ENCODE measurements around the gene RCBTB1.
"Not testable (repeated sequence)": the region's sequence is repeated elsewhere in the genome, so short reads cannot be mapped to it uniquely, and the experiment has no call there.

The RCBTB1 gene

DNA sequence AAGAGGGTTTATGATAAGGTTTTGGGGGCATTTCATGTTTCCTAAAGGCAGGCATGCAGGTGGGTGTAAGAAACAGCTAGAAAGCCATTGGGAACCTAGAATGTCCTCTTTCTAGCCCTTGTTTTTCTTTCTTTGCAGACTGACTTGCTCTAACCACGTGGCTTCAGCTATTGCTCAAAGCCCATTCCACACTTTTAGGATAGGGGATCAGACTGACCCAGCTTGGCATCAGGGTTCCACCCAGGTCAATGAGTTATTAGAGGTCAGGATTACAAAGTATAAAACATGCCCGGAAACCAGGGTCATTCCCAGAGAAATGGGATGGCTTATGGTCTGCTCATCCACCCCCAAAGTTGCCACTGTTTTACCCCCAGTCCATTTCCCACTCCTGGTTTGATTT lies 72.8 kb downstream of the RCBTB1 start:
- no peak for DNase-seq (ENCODE audit: low spot score)

DNA sequence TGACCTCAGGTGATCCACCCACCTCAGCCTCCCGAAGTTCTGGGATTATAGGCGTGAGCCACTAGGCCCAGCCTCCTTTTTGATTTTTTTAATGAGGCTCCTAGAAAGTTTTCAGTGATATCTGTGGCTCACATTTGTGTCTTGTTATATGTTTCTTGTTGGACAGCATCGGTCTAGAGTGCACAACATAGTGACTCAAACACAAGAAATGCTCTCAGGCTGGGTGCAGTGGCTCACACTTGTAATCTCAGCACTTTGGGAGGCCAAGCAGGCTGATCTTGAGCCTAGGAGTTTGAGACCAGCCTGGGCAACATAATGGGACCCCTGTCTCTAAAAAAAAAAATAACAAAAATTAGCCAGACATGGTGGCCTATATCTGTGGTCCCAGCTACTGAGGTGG lies 81.4 kb downstream of the RCBTB1 start:
- peak; percentile 40 for DNase-seq (ENCODE audit: low spot score)

GRCh38 chr13:49502954-49503353 lies 82.4 kb downstream of the RCBTB1 start:
- peak; percentile 45 for DNase-seq (ENCODE audit: low spot score)

DNA sequence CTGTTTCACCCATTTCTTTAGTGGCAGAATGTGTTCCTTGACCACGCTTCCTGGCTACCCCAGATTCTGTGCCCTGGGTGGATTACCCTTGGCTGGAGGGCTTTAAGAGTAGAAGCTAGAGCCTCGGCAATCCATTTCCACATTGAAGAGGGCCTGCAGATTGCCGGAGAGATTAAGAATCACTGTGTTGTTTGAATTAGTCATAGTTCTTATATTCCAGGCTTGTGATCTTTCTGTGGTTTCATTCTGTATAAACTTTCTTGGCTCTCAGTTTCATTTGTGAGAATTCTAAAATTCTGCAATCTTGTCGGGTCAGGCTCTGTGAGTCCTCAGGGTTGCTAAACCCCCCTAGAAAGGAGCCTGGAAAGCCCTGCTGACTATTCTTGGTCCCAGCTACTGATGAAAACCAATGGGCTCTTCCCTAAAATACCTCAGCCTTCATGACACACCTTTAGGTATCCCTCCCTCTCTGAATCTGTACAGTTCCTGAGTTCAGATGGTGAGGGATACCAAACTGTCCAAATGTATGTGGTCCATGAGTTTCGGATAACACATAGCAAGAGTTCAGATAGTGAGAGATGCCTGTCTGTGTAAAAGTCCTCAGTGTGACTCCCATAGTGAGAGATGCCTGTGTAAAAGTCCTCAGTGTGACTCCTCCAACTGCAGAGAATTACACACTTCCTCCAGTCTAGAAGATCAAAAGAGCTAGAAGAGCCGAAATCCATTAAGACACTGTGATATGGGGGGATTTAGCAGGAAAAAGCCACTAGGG lies 85.3 kb downstream of the RCBTB1 start:
- DNase-seq (ENCODE audit: low spot score): peak; percentile 85

DNA sequence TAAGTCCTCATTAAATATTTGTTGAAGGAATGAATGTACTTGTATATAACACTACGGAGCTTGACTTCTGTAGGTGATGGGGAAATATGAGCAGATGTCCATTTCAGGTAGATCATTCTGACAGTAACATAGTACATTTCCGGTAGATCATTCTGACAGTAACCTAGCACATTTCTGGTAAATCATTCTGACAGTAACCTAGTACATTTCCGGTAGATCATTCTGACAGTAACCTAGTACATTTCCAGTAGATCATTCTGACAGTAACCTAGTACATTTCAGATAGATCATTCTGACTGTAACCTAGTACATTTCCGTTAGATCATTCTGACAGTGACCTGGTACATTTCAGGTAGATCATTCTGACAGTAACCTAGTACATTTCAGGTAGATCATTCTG lies 87.2 kb downstream of the RCBTB1 start:
- DNase-seq (ENCODE audit: low spot score): no peak

DNA sequence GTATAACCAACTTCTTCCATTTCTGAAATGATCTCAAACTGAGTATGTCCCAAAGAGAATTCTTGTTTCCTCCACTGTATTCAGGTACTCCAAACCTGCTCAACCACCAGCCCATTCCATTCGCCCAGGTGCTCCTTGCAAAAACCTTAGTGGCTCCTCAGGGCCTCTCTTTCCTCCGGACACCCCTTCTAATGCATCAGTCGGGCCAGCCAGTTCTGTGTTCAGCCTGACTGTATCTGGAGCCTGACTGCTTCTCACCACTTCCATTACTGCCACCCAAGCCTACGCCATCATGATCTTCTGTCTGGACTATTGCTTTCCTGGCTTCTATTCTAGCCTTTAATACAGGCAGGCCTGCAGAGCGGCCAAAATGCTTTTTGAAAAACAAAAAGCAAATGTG lies 88.1 kb downstream of the RCBTB1 start:
- DNase-seq (ENCODE audit: low spot score): no peak

DNA sequence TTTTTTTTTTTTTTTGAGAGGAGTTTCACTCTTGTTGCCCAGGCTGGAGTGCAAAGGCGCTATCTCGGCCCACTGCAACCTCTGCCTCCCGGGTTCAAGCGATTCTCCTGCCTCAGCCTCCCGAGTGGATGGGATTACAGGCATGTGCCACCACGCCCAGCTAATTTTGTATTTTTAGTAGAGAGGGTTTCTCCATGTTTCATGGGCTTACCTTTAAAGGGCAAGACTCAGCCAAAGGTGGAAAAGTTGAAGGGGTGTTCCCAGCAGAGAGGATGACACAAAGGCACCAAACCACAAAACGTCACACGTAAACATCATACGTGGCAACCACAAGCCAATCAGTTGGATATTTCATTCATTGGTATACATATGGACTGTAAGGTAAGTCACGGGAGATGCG lies 88.5 kb downstream of the RCBTB1 start:
- DNase-seq (ENCODE audit: low spot score): not testable (repeated sequence)

DNA sequence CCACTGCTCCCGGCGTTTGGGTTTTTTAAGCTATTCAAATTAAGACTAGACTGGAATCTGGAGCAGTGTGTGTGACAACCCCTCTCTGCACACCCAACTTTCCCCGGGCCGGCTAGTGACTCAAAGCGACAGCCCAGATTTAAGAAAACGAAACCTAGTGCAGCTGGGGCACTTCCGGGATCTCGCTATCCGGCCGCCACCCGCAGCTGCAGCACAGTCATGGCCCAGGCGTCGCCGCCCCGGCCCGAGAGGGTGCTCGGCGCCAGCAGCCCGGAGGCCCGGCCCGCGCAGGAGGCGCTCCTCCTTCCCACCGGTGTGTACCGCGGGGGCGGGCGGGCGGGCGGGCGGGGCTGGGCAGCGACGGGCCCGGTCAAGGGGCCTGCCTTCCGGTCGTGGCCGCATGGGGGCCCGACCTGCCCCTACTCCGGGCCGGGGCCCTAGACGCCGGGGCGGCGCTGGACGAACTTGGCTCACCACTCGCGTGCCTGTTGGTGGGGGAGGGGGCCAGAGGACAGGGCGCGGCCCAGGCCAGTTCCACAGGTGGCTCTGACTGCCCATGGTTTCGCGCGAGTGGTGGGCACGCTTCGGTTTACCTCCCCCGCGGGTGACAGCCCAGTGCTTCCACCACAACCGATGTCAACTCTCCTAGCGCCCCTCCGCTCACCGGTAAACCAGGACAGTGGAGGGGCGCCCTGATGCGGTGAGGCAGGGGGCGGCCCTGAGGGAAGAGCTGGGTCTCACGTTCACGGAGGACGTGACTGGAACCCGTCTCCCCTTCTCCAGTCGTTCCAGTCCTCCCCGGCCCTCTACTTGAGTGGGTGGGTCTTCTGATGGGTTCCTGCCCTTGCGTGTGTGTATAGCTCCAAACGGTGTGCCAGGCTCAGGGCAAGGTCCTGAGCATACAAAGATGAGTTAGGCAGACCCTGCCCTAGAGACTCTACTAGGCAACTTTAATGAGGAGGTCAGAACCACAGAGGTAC lies 89.3 kb downstream of the RCBTB1 start, which contains the start of gene PHF11:
Gene PHF11 (plus strand): TSS at position 171 of the 980 bp plus-strand sequence. CDS start 49 bp downstream, at position 220.
- peak; percentile 84 for DNase-seq (ENCODE audit: low spot score)

DNA sequence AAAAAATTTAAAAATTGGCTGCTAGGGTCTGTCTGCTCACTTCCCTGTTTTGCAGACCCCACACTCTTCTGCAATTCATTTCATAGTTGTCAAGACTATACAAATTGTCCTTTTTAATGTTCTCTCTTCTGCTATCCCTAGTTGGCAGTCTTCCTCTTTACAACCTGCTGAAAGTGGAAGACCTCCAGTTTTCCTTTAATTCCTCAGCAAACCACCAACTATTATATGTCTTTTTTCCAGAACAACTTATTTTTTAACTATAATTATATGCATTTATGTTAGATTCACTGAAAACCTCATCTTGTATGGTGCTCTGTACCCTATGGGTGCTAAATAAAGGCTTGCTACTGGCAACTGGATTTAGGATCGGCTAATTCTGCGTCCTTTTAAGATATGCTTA lies 90.7 kb downstream of the RCBTB1 start:
- DNase-seq (ENCODE audit: low spot score): no peak

GRCh38 chr13:49488563-49488962 lies 96.8 kb downstream of the RCBTB1 start:
- no peak for DNase-seq (ENCODE audit: low spot score)
